Mesodermal cell (in vitro differentiated cells): ENCODE data around the gene SPATA45.

Experiments used
- H3K27ac ChIP-seq: 2 replicates; pipeline ENCODE4 v1.7.0; 2013; ENCODE audit warnings: mild to moderate bottlenecking, low read depth, low read length, moderate library complexity; ENCODE audit not compliant: severe bottlenecking
- H3K36me3 ChIP-seq: 2 replicates; pipeline ENCODE4 v1.7.1; 2013; ENCODE audit warnings: mild to moderate bottlenecking, low read length, moderate library complexity; ENCODE audit not compliant: control insufficient read depth, insufficient read depth
- H3K4me1 ChIP-seq: one replicate; pipeline ENCODE4 v1.7.1; 2013; ENCODE audit warnings: mild to moderate bottlenecking, low read length; ENCODE audit not compliant: insufficient read depth, control insufficient read depth, poor library complexity, severe bottlenecking
- H3K4me3 ChIP-seq: 2 replicates; pipeline ENCODE4 v1.7.0; 2013; ENCODE audit warnings: low read length, control low read depth, mild to moderate bottlenecking; ENCODE audit not compliant: insufficient read depth, poor library complexity, severe bottlenecking; ENCODE audit errors: extremely low read depth
- H3K9me3 ChIP-seq: 2 replicates; pipeline ENCODE4 v1.7.1; 2013; ENCODE audit warnings: mild to moderate bottlenecking, low read length, moderate library complexity; ENCODE audit not compliant: control insufficient read depth
- WGBS, 2 experiments: methylation state at CpG; one replicate each; pipeline ENCODE4 v1.1.5; 2013; ENCODE audit warnings: missing lambda C conversion rate in 2 of 2; ENCODE audit not compliant: insufficient coverage in 2 of 2; 5-methylcytosine and 5-hydroxymethylcytosine counted together

The SPATA45 gene

DNA sequence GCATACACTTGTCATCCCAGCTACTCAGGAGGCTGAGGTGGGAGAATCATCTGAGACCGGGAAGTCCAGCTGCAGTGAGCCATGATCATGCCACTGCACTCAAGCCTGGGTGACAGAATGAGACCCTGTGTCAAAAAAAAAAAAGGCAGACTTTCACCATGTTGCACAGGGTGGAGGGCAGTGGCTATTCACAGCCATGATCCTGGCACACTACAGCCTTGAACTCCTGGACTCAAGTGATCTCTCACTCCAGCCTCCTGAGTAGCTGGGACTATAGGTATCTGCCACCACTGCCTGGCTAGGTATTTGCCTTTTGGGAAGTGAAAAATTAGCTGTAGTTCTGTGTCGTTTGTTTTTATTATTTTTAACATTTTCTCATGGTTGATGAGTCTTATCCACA lies 19.1 kb downstream of the SPATA45 start:
- H3K36me3 ChIP-seq = no peaks in the 10 kb centered on the region
- no peaks in the 10 kb centered on the region for H3K4me1 ChIP-seq
- no peak overlapping the region for H3K27ac ChIP-seq
- WGBS, 2 experiments = 89 to 100% methylated on average over 1 of the region's 2 CpGs
- H3K4me3 ChIP-seq = no peak overlapping the region
- peaks cover 16% of the 10 kb centered on the region for H3K9me3 ChIP-seq

DNA sequence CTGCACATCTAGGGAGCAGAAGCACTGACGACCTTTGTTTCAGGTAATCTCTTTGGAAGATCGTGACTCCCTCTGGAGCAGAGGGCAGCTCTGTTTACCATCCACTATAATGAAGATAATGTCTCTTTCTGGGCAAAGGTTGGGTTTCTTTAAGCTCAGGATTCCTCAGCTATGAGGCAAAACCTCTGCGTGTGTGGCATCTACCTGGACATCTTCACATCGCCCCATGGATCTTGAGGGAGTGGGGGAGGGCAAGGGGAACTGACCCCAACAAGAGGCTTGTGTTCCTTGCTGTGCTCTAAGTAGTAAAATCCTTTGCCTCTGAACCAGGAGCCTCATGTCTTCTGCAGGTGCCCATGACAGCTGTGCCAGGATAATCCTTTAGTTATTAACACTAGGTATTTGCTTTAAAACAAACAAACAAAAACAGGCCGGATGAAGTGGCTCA lies 19.6 kb downstream of the SPATA45 start:
- Histone ChIP-seq H3K4me3 (no peak overlapping the region), H3K9me3 (peaks cover 16% of the 10 kb centered on the region), H3K4me1 (no peaks in the 10 kb centered on the region), H3K27ac (no peak overlapping the region), H3K36me3 (no peaks in the 10 kb centered on the region)
- 89 to 93% methylated on average over 4 of the region's 5 CpGs for WGBS, 2 experiments

DNA sequence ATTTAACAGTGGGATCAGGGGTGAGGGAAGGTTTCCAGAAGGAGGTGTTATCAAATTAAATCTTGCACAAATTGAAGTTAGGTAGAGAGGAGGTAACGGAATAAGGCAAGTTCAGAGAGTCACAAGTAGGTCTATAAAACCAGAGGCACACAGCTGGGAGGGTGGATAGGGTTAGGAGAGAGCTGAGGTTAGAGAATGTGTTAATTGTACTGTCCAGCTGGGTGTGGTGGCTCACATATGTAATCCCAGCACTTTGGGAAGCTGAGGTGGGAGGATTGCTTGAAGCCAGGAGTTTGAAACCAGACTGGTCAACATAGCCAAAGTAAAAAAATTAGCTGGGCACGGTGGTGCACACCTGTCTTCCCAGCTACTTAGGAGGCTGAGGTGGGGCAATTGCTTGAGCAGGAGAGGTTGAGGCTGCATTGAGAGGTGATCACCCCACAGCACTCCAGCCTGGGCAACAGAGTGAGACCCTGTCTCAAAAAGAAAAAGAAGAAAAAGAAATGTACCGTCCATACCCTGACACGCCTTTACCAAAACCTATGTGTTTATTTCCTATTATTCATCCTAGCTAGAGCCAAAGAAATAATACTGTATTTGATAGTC lies 20.2 kb downstream of the SPATA45 start:
- no peak overlapping the region for H3K27ac ChIP-seq
- H3K4me3 ChIP-seq = no peak overlapping the region
- 100% methylated on average over 2 of the region's 4 CpGs for WGBS, 2 experiments
- no peaks in the 10 kb centered on the region for H3K4me1 ChIP-seq
- H3K9me3 ChIP-seq = peaks cover 16% of the 10 kb centered on the region
- no peaks in the 10 kb centered on the region for H3K36me3 ChIP-seq

DNA sequence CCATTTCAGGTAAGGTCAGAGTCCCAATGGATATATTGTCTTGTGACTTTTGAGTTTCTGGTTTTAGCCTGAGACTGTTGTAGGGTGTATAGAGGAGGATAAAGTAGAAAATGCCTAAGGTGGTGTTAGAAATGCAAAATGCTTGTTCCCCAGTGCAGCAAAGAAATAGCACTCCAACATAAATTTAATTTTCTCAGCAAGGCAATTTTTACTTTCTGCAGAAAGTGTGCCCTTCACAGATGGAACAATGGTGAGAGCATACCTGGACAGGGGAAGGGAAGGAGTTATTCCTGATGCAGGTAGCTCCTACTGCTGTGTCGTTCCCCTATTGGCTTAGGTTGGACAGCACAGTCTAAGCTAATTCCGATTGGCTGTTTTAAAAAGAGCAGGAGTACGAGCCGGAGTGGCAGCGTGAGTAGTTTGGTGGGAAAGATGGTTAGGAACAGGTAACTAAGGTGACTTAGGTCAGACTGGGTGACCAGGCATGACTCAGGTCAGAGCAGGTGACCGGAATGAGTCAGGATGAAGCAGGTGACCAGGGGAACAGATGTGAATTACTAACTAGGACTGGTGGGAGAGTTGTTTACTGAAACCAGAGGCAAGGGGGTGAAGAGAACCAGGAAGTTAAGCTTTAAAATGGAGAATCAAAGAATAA lies 21.5 kb downstream of the SPATA45 start:
- Histone ChIP-seq H3K4me3 (no peak overlapping the region), H3K36me3 (no peaks in the 10 kb centered on the region), H3K27ac (no peak overlapping the region), H3K9me3 (peaks cover 16% of the 10 kb centered on the region), H3K4me1 (no peaks in the 10 kb centered on the region)
- 91 to 95% methylated on average over 6 of the region's 6 CpGs for WGBS, 2 experiments

DNA sequence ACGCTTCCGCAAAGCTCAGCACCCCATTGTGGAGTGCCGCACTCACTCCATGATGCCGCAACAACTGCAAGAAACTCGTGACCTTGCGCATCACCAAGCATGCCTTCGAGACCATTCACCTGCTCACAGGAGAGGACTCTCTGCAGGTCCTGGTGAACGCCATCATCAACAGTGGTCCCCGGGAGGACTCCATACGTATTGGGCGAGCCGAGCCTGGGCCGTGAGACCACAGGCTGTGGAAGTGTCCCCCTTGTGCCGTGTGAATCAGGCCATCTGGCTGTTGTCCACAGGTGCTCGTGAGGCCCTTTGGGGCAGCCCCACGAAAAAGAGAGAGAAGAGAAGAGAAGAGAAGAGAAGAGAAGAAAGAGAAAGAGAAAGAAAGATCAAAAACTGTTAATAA lies 23.2 kb downstream of the SPATA45 start:
- H3K27ac ChIP-seq = no peak overlapping the region
- H3K9me3 ChIP-seq = peaks cover 16% of the 10 kb centered on the region
- no peak overlapping the region for H3K4me3 ChIP-seq
- H3K4me1 ChIP-seq = no peaks in the 10 kb centered on the region
- no peaks in the 10 kb centered on the region for H3K36me3 ChIP-seq
- 94 to 96% methylated on average over 12 to 15 of the region's 16 CpGs for WGBS, 2 experiments

DNA sequence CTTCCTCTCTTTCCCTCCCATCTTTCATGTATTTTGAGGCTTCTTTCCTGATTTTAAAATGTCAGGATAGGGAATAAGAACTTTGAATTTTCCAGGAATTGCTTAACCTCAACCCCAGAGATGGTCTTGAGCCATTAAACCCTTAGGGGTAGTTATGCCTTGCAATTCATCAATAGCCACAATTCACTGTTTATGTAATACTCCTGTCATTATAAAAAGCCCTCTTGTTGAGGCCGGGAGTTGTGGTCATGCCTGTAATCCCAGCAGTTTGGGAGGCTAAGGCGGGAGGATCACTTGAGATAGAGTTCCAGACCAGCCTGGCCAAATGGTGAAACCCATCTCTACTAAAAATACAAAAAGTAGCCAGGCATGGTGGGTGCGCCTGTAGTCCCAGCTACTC lies 24.5 kb downstream of the SPATA45 start:
- 88 to 100% methylated on average over 3 of the region's 3 CpGs for WGBS, 2 experiments
- no peak overlapping the region for H3K4me3 ChIP-seq

DNA sequence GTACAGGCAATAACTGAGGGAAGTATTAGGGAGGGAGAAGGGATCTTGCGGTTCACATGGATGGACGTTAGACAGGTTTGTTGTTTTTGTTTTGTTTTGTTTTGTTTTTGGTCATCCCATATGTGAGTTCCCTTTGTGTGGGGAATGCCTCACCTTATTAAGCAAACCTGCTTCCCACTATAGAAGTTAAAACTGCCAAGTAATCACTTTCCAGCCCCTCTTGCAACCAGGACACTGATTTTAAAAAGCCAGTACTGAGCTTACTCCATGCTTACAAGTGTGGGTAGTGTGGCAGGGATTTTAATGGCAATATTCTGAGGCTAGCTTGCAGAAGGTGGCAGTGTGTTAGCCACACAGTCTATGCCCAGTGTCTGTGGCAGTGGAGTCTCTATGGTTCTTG lies 26.5 kb downstream of the SPATA45 start:
- H3K9me3 ChIP-seq = peaks cover 12% of the 10 kb centered on the region
- WGBS, 2 experiments = no CpG with 5 or more reads among the region's 2 CpGs
- no peaks in the 10 kb centered on the region for H3K36me3 ChIP-seq
- no peaks in the 10 kb centered on the region for H3K4me1 ChIP-seq
- no peak overlapping the region for H3K27ac ChIP-seq
- H3K4me3 ChIP-seq = no peak overlapping the region

More for the DNA sequence above, 24.5 kb downstream of the SPATA45 start:
- H3K4me1 ChIP-seq = no peaks in the 10 kb centered on the region
- no peak overlapping the region for H3K27ac ChIP-seq
- peaks cover 16% of the 10 kb centered on the region for H3K9me3 ChIP-seq
- no peaks in the 10 kb centered on the region for H3K36me3 ChIP-seq

DNA sequence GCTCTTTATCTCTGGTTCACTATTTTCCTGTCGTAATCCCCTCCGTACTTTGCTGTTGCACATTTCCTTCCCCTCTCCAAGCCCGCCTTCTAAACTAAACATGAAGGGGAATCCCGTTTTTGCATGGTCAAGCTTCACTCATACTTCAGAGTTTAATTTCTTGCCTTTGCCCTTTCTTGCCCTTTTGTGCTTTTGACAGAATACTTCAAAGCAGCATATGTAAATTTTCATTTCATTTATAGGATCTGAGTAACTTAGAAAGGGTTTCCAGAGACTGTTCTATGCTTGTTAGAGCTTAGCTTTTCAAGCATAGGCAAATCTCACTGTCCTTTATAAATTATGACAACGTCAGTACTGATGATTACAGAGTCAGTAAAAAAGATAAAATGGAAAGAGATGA lies 27.7 kb downstream of the SPATA45 start:
- no peaks in the 10 kb centered on the region for H3K9me3 ChIP-seq
- 88 to 89% methylated on average over 4 of the region's 5 CpGs for WGBS, 2 experiments
- H3K36me3 ChIP-seq = no peaks in the 10 kb centered on the region
- no peak overlapping the region for H3K4me3 ChIP-seq
- H3K4me1 ChIP-seq = no peaks in the 10 kb centered on the region
- no peak overlapping the region for H3K27ac ChIP-seq

DNA sequence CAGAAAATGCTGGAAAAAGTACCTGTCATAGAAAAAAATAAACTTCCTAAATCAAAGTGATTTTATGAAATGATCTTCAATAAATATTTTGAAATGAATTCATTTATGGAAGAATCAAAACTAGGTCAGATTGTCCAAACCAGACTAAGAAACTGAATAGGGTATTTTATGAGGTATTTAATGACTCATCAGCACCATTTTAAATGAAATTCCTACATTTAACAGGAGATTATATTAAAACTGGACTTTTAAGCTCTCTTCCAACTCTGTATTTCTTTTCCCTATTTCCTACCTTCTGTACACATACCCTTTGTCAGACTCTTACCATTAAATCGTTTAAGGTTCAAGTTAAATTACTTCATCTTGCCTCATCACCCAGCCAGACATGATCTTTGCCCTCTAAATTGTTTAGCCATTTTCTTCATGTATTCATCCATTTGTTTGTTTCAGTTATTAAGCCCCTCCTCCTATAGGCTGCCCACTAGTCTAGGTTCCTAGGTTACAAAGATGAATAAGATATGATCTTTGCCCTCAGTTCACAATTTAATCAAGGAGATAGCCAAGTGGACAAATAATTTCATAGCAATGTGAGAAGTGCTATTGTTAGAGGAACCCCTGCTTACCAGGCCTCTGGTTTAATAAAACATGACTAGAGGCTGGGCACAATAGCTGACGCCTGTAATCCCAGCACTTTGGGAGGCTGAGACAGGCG lies 30.7 kb downstream of the SPATA45 start:
- 90 to 97% methylated on average over 2 to 3 of the region's 3 CpGs for WGBS, 2 experiments
- no peaks in the 10 kb centered on the region for H3K9me3 ChIP-seq

DNA sequence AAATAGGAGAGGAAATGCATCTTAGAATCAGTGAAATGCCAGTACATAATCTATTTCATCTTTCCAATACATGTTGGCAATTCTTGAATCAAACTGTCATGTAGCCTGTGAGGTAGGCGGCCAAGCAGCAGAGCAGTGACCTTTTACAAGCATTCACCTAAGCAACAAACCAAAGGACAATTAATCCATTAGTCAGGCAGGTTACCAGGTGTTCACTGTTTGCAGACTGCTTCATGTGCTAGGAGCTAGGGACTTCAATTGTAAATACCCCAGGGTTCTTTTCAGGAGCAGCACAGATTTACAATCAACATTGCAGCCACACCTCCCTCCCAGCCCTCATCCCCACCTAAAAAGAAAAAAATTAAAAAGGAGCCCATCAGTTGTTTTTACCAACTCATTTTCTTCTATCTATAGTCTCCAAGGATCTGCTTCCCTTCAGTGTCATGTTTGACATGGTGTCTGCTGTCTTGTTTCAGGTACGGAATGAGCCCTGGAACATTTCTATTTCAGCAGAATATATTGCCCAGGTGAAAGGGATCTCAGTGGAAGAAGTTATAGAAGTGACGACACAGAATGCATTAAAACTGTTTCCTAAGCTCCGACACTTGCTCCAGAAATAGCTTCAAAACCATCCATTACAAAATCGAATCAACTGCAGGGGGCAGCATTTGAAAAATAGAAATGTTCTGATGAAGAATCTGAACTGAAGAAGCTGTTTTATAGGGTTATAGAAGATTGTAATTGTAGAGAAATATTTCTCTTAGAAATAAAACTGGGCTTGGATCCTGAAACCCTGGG lies 32.7 kb downstream of the SPATA45 start:
- H3K4me3 ChIP-seq = no peak overlapping the region
- H3K27ac ChIP-seq = no peak overlapping the region
- H3K9me3 ChIP-seq = no peaks in the 10 kb centered on the region
- no peaks in the 10 kb centered on the region for H3K4me1 ChIP-seq
- peaks cover 3% of the 10 kb centered on the region for H3K36me3 ChIP-seq
- WGBS, 2 experiments = 86% methylated on average over 2 of the region's 5 CpGs; no CpG with 5 or more reads in 1 of the 2 experiments

More for the DNA sequence above, 30.7 kb downstream of the SPATA45 start:
- no peak overlapping the region for H3K4me3 ChIP-seq
- no peaks in the 10 kb centered on the region for H3K4me1 ChIP-seq
- H3K36me3 ChIP-seq = no peaks in the 10 kb centered on the region
- no peak overlapping the region for H3K27ac ChIP-seq
